KMS-11 (cell line): ENCODE measurements around the gene OSBPL7.

Experiments
- H2AFZ ChIP-seq: fragments of 200-600 bp; sonication (generic); 2 replicates; pipeline ENCODE4 v1.6.1; 2016; ENCODE audit warnings: antibody characterized with exemption, mixed run types, low read depth
- H3K27ac ChIP-seq: fragments of 200-600 bp; sonication (generic); 2 replicates; pipeline ENCODE4 v1.6.1; 2016; ENCODE audit warnings: mild to moderate bottlenecking, mixed run types
- H3K27me3 ChIP-seq: fragments of 200-600 bp; sonication (generic); 2 replicates; pipeline ENCODE4 v1.6.1; 2017; ENCODE audit warnings: mild to moderate bottlenecking, low read depth, mixed run types, moderate library complexity; ENCODE audit not compliant: insufficient read depth
- H3K36me3 ChIP-seq: fragments of 200-600 bp; sonication (generic); 2 replicates; pipeline ENCODE4 v1.6.1; 2017; ENCODE audit warnings: mild to moderate bottlenecking, mixed run types; ENCODE audit not compliant: insufficient read depth
- H3K4me1 ChIP-seq: fragments of 200-600 bp; sonication (generic); 2 replicates; pipeline ENCODE4 v1.6.1; 2016; ENCODE audit warnings: mild to moderate bottlenecking, low read depth, mixed run types; ENCODE audit not compliant: poor library complexity, severe bottlenecking
- H3K4me2 ChIP-seq: fragments of 200-600 bp; sonication (generic); 2 replicates; pipeline ENCODE4 v1.7.0; 2016; ENCODE audit warnings: mild to moderate bottlenecking, mixed run types
- H3K4me3 ChIP-seq: fragments of 200-600 bp; sonication (generic); IDR thresholded peaks from 2 replicates; pipeline ENCODE4 v1.6.1; 2017; ENCODE audit warnings: low read depth, low read length, mixed read lengths; ENCODE audit not compliant: insufficient read depth
- H3K79me2 ChIP-seq: fragments of 200-600 bp; sonication (generic); 2 replicates; pipeline ENCODE4 v1.6.1; 2016; ENCODE audit warnings: low read depth, mixed run types; ENCODE audit not compliant: insufficient read depth
- H3K9ac ChIP-seq: fragments of 200-600 bp; sonication (generic); 2 replicates; pipeline ENCODE4 v1.6.1; 2016; ENCODE audit warnings: mild to moderate bottlenecking, mixed run types
- H4K20me1 ChIP-seq: fragments of 200-600 bp; sonication (generic); 2 replicates; pipeline ENCODE4 v1.6.1; 2016; ENCODE audit warnings: mild to moderate bottlenecking, mixed run types; ENCODE audit not compliant: insufficient read depth
- CTCF ChIP-seq: fragments of 200-600 bp; sonication (generic); conservative IDR thresholded peaks from 2 replicates; pipeline ENCODE4 v1.6.1; 2017; ENCODE audit warnings: low read depth, mild to moderate bottlenecking, antibody characterized with exemption, low read length, moderate library complexity, mixed read lengths

Gene OSBPL7

GRCh38 chr17:47804461-47804860 lies 17.1 kb downstream of the OSBPL7 start:
- no peaks in the 10 kb centered on the region for H3K4me1 ChIP-seq

GRCh38 chr17:47803751-47804150 lies 17.8 kb downstream of the OSBPL7 start:
- H2AFZ ChIP-seq = no peak overlapping the region
- H3K36me3 ChIP-seq = no peaks in the 10 kb centered on the region
- H3K4me3 ChIP-seq = no peak overlapping the region
- no peaks in the 10 kb centered on the region for H3K79me2 ChIP-seq
- no peaks in the 10 kb centered on the region for H4K20me1 ChIP-seq
- no peaks in the 10 kb centered on the region for H3K4me1 ChIP-seq
- TF ChIP-seq CTCF = no peak
- H3K4me2 ChIP-seq = no peak overlapping the region
- H3K27me3 ChIP-seq = 0 out of 2 replicates have a peak, but pooled peaks cover 7% of the 10 kb centered on the region
- no peak overlapping the region for H3K27ac ChIP-seq
- no peak overlapping the region for H3K9ac ChIP-seq

More at GRCh38 chr17:47804461-47804860, 17.1 kb downstream of the OSBPL7 start:
- Histone ChIP-seq H3K36me3 (no peaks in the 10 kb centered on the region), H3K27ac (no peak overlapping the region), H3K79me2 (no peaks in the 10 kb centered on the region), H3K4me2 (no peak overlapping the region), H3K27me3 (0 out of 2 replicates have a peak, but pooled peaks cover 7% of the 10 kb centered on the region), H2AFZ (no peak overlapping the region), H4K20me1 (no peaks in the 10 kb centered on the region), H3K9ac (no peak overlapping the region), H3K4me3 (no peak overlapping the region)
- no peak for TF ChIP-seq CTCF

GRCh38 chr17:47803201-47803600 lies 18.4 kb downstream of the OSBPL7 start:
- no peak overlapping the region for H3K4me2 ChIP-seq
- H3K36me3 ChIP-seq = no peaks in the 10 kb centered on the region
- no peak overlapping the region for H3K9ac ChIP-seq
- 0 out of 2 replicates have a peak, but pooled peaks cover 7% of the 10 kb centered on the region for H3K27me3 ChIP-seq
- no peak overlapping the region for H3K27ac ChIP-seq
- H3K4me1 ChIP-seq = no peaks in the 10 kb centered on the region
- H4K20me1 ChIP-seq = no peaks in the 10 kb centered on the region
- TF ChIP-seq CTCF = no peak
- H2AFZ ChIP-seq = no peak overlapping the region
- H3K4me3 ChIP-seq = no peak overlapping the region
- H3K79me2 ChIP-seq = no peaks in the 10 kb centered on the region

- no peaks in the 10 kb centered on the region for H3K36me3 ChIP-seq
- no peak overlapping the region for H2AFZ ChIP-seq
- no peaks in the 10 kb centered on the region for H3K79me2 ChIP-seq
- H3K4me1 ChIP-seq = no peaks in the 10 kb centered on the region
- H3K27ac ChIP-seq = no peak overlapping the region
- no peak overlapping the region for H3K4me2 ChIP-seq
- H3K27me3 ChIP-seq = 0 out of 2 replicates have a peak, but pooled peaks cover 10% of the 10 kb centered on the region
- H3K9ac ChIP-seq = no peak overlapping the region
- no peak overlapping the region for H3K4me3 ChIP-seq
- TF ChIP-seq CTCF = peak; percentile 76
- H4K20me1 ChIP-seq = no peaks in the 10 kb centered on the region
Observed at GRCh38 chr17:47802341-47803022, 19.1 kb downstream of the OSBPL7 start.
